22Rv1 (cell line): ENCODE results near the gene PICALM.

ENCODE experiments used
- ZFX ChIP-seq: fragments of 450-650 bp; IDR thresholded peaks from 2 replicates; pipeline ENCODE4 v1.6.1; 2017; ENCODE audit warnings: antibody characterized with exemption, borderline replicate concordance
- TF ChIP-seq, protein P1 (sequence below): fragments of 450-650 bp; IDR thresholded peaks from 2 replicates; pipeline ENCODE4 v1.5.1; 2017; ENCODE audit warnings: mild to moderate bottlenecking

DNA sequence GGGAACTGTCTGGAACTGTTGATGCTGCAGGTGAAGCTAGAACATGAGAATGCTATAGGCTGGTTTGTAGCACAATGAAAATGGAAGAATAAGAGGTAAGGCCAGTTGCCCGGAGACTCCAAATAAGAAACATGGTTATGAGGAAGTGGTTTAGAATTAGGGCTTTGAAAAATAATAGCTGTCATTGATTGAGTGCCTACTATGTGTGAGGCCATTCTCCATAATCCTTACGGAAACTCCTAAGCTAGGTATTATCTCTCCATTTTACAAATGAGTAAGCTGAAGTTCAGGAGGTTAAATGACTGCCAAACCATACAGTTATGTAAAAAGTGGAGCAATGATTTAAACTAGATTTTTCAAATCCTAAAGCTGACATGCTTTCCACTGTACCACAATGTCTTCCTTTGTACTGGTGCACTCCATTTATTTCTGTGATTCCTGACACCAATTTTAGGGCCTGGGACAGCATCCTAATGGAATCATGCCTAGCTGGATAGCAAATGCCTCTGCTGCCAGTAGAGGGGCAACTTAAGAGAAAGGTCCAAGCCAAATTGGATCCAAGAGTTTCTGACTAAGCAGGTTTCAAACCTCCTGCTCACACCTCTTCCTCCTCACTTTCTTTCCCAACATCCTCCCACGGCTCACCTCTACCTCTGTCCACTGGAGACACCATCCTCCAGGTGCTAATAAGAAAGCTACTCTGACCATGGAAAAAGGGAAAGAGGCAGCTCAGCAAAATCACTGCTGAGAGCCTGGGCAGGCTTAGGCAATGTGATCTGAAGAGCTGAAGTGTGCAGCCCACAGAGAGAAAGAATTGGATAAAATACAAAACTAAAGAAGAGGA lies 46.9 kb upstream of the PICALM start:
- TF ChIP-seq, protein P1, sequence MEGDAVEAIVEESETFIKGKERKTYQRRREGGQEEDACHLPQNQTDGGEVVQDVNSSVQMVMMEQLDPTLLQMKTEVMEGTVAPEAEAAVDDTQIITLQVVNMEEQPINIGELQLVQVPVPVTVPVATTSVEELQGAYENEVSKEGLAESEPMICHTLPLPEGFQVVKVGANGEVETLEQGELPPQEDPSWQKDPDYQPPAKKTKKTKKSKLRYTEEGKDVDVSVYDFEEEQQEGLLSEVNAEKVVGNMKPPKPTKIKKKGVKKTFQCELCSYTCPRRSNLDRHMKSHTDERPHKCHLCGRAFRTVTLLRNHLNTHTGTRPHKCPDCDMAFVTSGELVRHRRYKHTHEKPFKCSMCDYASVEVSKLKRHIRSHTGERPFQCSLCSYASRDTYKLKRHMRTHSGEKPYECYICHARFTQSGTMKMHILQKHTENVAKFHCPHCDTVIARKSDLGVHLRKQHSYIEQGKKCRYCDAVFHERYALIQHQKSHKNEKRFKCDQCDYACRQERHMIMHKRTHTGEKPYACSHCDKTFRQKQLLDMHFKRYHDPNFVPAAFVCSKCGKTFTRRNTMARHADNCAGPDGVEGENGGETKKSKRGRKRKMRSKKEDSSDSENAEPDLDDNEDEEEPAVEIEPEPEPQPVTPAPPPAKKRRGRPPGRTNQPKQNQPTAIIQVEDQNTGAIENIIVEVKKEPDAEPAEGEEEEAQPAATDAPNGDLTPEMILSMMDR = no peak
- TF ChIP-seq ZFX = no peak
